Psoas muscle (tissue), 8 donors: ENCODE results near the gene NYNRIN. TPM values are rescaled to one million over a fixed set of nuclear protein-coding genes. Genes with fewer than 3 reads are reported as not detected.

Experiments
- ATAC-seq, 4 donors: fragments of 200-7000 bp; cut with Tn5 transposase; one replicate each; pipeline ENCODE4 v1.9.1; 2020; ENCODE audit warnings: moderate library complexity in 3 of 4, mild to moderate bottlenecking in 2 of 4
- DNase-seq, 2 donors: peaks; one replicate each; pipeline ENCODE4 v3.0.0-alpha.2; 2020
- H3K27ac ChIP-seq: fragments of 200-600 bp; one replicate; pipeline ENCODE4 v1.8.0; 2022
- H3K27me3 ChIP-seq, 3 donors: fragments of 200-600 bp in 1 of 3; one replicate each; pipeline versions ENCODE4 v1.6.1 to v1.8.0; 2013 to 2022; ENCODE audit warnings: low read length in 2 of 3, mild to moderate bottlenecking in 2 of 3, moderate library complexity in 1 of 3; ENCODE audit not compliant: insufficient read depth in 3 of 3
- H3K36me3 ChIP-seq, 2 donors: fragments of 200-600 bp in 1 of 2; one replicate each; pipeline versions ENCODE4 v1.6.1 to v1.8.0; 2013 to 2022; ENCODE audit warnings: low read depth in 1 of 2, mild to moderate bottlenecking in 1 of 2, moderate library complexity in 1 of 2; ENCODE audit not compliant: insufficient read depth in 1 of 2
- H3K4me1 ChIP-seq: fragments of 200-600 bp; one replicate; pipeline ENCODE4 v1.8.0; 2022
- H3K4me3 ChIP-seq: fragments of 200-600 bp; one replicate; pipeline ENCODE4 v1.8.0; 2022; ENCODE audit warnings: mild to moderate bottlenecking
- H3K9me3 ChIP-seq: fragments of 200-600 bp; one replicate; pipeline ENCODE4 v1.8.0; 2022
- WGBS, 3 donors: extraction: QIAGEN DNeasy Blood & Tissue Kit; methylation state at CpG; one replicate each; pipeline versions ENCODE4 v1.1.6 to v1.1.7; 2013; 5-methylcytosine and 5-hydroxymethylcytosine counted together
- intact Hi-C, 2 donors: fragments of 100-400 bp; cut with DNase I; formaldehyde crosslinking; loops; one replicate each; pipeline versions ENCODE4 v1.11.0 to v1.14.2; 2022
- polyA plus RNA-seq, 3 donors: library from polyadenylated mRNA; stranded (reverse); fragments of 200-250 nt; gene quantifications; one replicate each; pipeline ENCODE4 v1.2.3, GENCODE V29; 2013
- total RNA-seq, 4 donors: library from RNA; stranded (reverse); fragmentation: NEBNext Ultra II Directional in 2 of 4; extraction: Animal tissue kit (Norgen Biotek cat#: 25700) in 2 of 4; gene quantifications; one replicate each; pipeline versions ENCODE4 v1.2.1 to v1.2.4, GENCODE V29; 2021 to 2023
- TF ChIP-seq, protein P1 (sequence below): fragments of 200-600 bp; IDR thresholded peaks from one replicate; pipeline ENCODE4 v1.8.0; 2022; ENCODE audit warnings: antibody characterized with exemption
- donor health status: healthy with polysubstance abuse.
- donor health status: DM: no; HTN: no; CAD: no; lungs with moderate emphysema.
- donor health status: Bipolar disorder and iron deficiency.
- donor health status: healthy.
- donor health status: DM: yes; HTN: yes; CAD: no.
- donor health status: DM: no; HTN: no; CAD: no.
- donor health status: DM: no; HTN: no; CAD: no.
- donor health status: DM: yes; HTN: yes; CAD: no.

Gene NYNRIN
- total and polyA plus RNA-seq, 7 donors, result 1.1 to 8.0 (median 2.1) TPM

DNA sequence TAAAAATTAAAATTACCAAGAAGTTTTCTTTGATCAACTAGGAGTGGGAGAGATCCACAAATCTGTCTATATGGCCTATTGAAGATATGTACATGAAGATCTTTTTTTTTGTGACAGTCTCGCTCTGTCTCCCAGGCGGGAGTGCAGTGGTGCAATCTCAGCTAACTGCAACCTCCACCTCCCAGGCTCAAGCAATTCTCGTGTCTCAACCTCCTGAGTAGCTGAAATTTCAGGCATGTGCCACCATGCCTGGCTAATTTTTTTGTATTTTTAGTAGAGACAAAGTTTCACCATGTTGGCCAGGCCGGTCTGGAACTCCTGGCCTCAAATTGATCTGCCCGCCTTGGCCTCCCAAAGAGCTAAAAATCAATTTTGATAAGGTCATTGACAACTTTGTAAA, 35.4 kb upstream of the NYNRIN start:
- intact Hi-C loops, result no loop called here
- TF ChIP-seq, protein P1, sequence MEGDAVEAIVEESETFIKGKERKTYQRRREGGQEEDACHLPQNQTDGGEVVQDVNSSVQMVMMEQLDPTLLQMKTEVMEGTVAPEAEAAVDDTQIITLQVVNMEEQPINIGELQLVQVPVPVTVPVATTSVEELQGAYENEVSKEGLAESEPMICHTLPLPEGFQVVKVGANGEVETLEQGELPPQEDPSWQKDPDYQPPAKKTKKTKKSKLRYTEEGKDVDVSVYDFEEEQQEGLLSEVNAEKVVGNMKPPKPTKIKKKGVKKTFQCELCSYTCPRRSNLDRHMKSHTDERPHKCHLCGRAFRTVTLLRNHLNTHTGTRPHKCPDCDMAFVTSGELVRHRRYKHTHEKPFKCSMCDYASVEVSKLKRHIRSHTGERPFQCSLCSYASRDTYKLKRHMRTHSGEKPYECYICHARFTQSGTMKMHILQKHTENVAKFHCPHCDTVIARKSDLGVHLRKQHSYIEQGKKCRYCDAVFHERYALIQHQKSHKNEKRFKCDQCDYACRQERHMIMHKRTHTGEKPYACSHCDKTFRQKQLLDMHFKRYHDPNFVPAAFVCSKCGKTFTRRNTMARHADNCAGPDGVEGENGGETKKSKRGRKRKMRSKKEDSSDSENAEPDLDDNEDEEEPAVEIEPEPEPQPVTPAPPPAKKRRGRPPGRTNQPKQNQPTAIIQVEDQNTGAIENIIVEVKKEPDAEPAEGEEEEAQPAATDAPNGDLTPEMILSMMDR, result no peak
- DNase-seq (no peak), ATAC-seq (no peak)
- H3K4me3 ChIP-seq, result no peak overlapping the region
- no peaks in the 10 kb centered on the region for H3K9me3 ChIP-seq
- WGBS, 3 donors, result 81 to 92% (median 84%) methylated on average over 5 of the region's 5 CpGs
- H3K27ac ChIP-seq, result no peak overlapping the region
- no peaks in the 10 kb centered on the region for H3K36me3 ChIP-seq
- peaks cover 0 to 56% (median 6%) of the 10 kb centered on the region in 3 donors for H3K27me3 ChIP-seq
- H3K4me1 ChIP-seq, result peaks cover 12% of the 10 kb centered on the region

DNA sequence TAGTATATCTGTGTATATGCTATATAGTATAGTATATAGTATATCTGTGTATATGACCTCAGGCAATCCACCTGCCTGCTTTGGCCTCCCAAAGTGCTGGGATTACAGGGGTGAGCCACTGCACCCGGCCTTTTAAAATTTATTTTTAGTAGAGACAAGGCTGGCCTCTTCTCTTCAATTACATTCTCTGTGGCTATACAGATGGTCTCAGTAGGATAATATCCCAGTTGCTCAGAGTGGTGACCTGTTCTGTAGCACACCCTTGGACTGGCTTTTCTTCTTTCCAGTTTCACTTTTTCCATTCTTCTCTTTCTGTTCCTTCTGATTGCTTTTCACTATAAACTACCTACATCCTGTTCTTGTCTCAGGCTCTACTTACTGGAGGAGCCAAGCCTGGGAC, 34.0 kb upstream of the NYNRIN start:
- Histone ChIP-seq H3K4me1 (peaks cover 12% of the 10 kb centered on the region), H3K27ac (no peak overlapping the region), H3K9me3 (no peaks in the 10 kb centered on the region), H3K36me3 (no peaks in the 10 kb centered on the region), H3K4me3 (no peak overlapping the region), H3K27me3 (peaks cover 0 to 60% (median 7%) of the 10 kb centered on the region in 3 donors)
- 46 to 72% (median 52%) methylated on average over 1 of the region's 1 CpG for WGBS, 3 donors
- intact Hi-C loops, result no loop called here
- no peak for DNase-seq
- TF ChIP-seq, protein P1, result no peak
- no peak for ATAC-seq

DNA sequence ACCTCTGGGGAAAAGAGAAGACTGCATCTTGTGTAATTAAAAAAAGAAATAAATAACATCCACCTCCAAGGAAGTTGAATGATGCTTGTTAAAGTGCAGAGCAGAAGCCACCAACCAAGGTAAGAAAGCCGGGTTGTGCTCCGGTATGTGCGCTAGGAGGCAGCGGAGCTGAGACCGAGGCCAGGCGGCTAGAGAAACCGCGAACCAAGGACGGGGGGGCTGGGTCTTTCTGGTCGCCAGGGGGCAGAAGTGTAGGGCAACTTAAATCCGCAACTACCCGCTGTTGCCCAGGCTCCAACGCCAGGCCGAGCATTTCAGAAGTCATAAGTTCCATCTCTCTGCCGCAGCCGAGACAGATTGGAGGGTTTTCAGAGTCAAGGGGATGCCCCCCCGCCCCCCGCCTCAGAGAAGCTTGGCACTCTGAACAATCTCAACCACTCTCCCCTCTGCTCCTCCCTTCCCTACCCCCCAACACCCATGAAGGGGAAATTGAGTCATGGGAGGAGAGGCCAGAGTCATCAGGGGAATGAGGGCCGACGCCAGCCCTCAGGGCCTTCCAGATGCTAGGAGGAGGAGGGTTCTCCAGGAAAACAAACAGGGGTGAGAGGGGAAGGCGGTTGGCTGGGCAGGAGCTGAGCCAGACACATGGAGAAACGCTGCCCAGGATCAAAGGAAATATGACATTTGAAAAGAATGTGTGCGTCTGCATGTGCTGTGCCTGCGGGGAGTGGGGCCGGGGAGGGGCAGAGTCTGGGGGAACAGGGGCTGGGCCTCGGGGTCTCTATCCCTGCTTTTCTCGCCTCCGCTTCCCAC, 33.0 kb upstream of the NYNRIN start:
- peak overlapping the region; percentile 76 for H3K27ac ChIP-seq
- intact Hi-C loops, result loop anchor here in 1 of 2 donors (1.0 kb wide), 1 partner anchor 64 kb away; no protein-coding TSS in a partner anchor
- H3K27me3 ChIP-seq, result peaks cover 0 to 55% (median 12%) of the 10 kb centered on the region in 3 donors
- peak overlapping the region; percentile 64 for H3K4me3 ChIP-seq
- no peaks in the 10 kb centered on the region for H3K9me3 ChIP-seq
- H3K36me3 ChIP-seq, result no peaks in the 10 kb centered on the region
- ATAC-seq (peak; percentile 50 to 71 (median 63)), DNase-seq (peak; percentile 84 to 88)
- 7 to 12% (median 11%) methylated on average over 27 to 28 of the region's 28 CpGs for WGBS, 3 donors
- H3K4me1 ChIP-seq, result peaks cover 12% of the 10 kb centered on the region
- TF ChIP-seq, protein P1, result peak; percentile 62

DNA sequence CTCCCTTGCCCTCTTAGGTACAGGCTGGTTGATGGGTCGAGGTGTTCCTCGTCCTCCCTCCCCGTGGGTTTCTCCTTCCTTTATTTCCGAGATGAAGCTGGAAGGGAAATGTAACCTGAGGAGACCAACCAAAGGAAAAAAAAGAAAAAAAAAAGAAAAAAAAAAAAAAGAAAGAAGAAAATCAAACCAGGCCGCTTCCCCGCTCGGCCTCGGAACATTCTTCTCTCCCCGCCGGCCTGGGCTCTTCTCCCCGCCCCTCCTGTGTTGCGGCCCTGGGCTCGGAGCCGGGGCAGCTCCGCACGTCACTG, 32.4 kb upstream of the NYNRIN start:
- intact Hi-C loops, result loop anchor here in 1 of 2 donors (1.0 kb wide), 1 partner anchor 64 kb away; no protein-coding TSS in a partner anchor
- TF ChIP-seq, protein P1, result no peak
- Histone ChIP-seq H3K9me3 (no peaks in the 10 kb centered on the region), H3K27ac (peak overlapping the region; percentile 76), H3K36me3 (no peaks in the 10 kb centered on the region), H3K27me3 (peaks cover 0 to 50% (median 12%) of the 10 kb centered on the region in 3 donors), H3K4me3 (peak overlapping the region; percentile 64), H3K4me1 (peaks cover 12% of the 10 kb centered on the region)
- WGBS, 3 donors, result 2 to 5% (median 4%) methylated on average over 16 of the region's 16 CpGs
- ATAC-seq, result peak in 1 of 4 donors; percentile 76
- DNase-seq, result no peak
